ENCODE results near the gene PRKX. TPM values are rescaled to one million over a fixed set of nuclear protein-coding genes. Genes with fewer than 3 reads are reported as not detected.
"Not testable (repeated sequence)": the region's sequence is repeated elsewhere in the genome, so short reads cannot be mapped to it uniquely, and the experiment has no call there.

PRKX gene
- 19.4 TPM for polyA plus RNA-seq (ENCODE audit: insufficient read length)
- long read RNA-seq, donor 1, full-length matches to known transcripts, result 3 of 3 reads
- long read RNA-seq, donor 1, partial matches to known transcripts, result 0 of 3 reads
- long read RNA-seq, donor 1, other reads (novel, unspliced or antisense), result 0 of 3 reads
- long read RNA-seq, donor 2, full-length matches to known transcripts, result 1 of 1 reads
- long read RNA-seq, donor 2, partial matches to known transcripts, result 0 of 1 reads
- long read RNA-seq, donor 2, other reads (novel, unspliced or antisense), result 0 of 1 reads
- long read RNA-seq, donor 3, full-length matches to known transcripts, result 2 of 2 reads
- long read RNA-seq, donor 3, partial matches to known transcripts, result 0 of 2 reads
- long read RNA-seq, donor 3, other reads (novel, unspliced or antisense), result 0 of 2 reads
- long read RNA-seq, donor 4, result 0 reads
- long read RNA-seq, donor 5, full-length matches to known transcripts, result 4 of 4 reads
- long read RNA-seq, donor 5, partial matches to known transcripts, result 0 of 4 reads
- long read RNA-seq, donor 5, other reads (novel, unspliced or antisense), result 0 of 4 reads
- long read RNA-seq, donor 6, full-length matches to known transcripts, result 1 of 1 reads
- long read RNA-seq, donor 6, partial matches to known transcripts, result 0 of 1 reads
- long read RNA-seq, donor 6, other reads (novel, unspliced or antisense), result 0 of 1 reads
- long read RNA-seq, donor 7, full-length matches to known transcripts, result 2 of 2 reads
- long read RNA-seq, donor 7, partial matches to known transcripts, result 0 of 2 reads
- long read RNA-seq, donor 7, other reads (novel, unspliced or antisense), result 0 of 2 reads
- long read RNA-seq, donor 8, full-length matches to known transcripts, result 1 of 1 reads
- long read RNA-seq, donor 8, partial matches to known transcripts, result 0 of 1 reads
- long read RNA-seq, donor 8, other reads (novel, unspliced or antisense), result 0 of 1 reads

- no peak for DNase-seq
These were observed at the start of gene PRKX for GRCh38 chrX:3713225-3713936. TSS of gene PRKX (minus strand) at chrX:3713649. CDS start at chrX:3713253, 396 bp downstream.

- DNase-seq, result no peak
These were observed 49.7 kb upstream of the PRKX start for GRCh38 chrX:3763111-3763510.

GRCh38 chrX:3757510-3758025 lies 44.1 kb upstream of the PRKX start:
- DNase-seq, result no peak

- no peak for DNase-seq
These were observed 34.7 kb upstream of the PRKX start for GRCh38 chrX:3748052-3748559.

- DNase-seq, result no peak
These were observed 30.5 kb upstream of the PRKX start for GRCh38 chrX:3743801-3744439.

DNA sequence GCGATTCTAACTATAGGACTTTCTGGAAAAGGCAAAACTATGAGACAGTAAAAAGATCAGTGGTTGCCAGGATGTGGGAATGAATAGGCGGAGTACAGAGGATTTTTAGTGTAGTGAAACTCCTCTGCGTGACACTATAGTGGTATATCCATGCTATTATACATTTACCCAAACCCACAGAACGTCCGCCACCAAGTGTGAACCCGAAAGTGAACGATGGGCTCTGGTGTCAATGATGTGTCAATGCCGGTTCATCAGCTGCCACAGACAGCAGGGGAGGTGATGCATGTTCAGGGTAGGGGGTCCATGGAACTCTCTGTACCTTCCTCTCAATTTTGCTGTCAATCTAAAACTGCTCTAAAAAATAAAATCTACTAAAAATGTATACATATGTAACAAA lies 27.5 kb upstream of the PRKX start:
- not testable (repeated sequence) for DNase-seq

DNA sequence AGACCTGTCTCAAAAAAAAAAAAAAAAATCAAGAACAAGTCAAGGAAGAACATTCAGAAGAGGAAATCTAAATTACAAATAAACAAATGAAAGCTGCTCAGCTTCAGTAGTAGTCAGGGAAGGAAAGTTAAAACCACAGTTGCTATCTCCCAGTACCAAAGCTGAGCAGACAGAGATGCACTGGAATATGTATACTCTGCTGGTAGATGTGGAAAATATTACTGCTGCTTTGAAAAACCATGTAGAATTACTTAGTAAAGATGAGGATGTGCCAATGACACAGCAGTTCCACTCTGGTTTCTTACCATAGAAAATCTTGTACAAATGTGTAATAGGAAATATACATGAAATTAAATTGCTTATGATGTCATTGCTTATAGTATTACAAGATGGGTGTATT lies 25.1 kb upstream of the PRKX start:
- DNase-seq, result no peak

GRCh38 chrX:3736536-3736935 lies 23.1 kb upstream of the PRKX start:
- DNase-seq, result not testable (repeated sequence)

DNA sequence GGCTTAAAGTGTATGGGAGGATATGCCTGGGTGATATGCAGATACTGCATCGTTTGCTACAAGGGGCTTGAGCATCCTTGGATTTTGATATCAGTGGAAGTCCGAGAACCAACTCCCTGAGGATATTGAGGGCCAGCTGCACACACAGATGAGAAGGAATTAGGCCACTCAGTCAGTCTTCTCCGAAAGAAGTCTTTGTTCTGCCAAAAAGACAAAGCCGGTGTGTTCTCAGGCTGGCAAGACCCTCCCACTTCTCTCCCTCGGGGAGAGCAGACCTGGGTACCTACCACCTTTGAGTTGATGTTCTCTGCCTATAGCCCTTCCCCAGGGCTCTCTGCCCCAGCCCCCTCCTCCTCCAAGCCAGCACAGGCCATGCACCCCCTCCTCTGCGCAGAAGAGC lies 22.4 kb upstream of the PRKX start:
- not testable (repeated sequence) for DNase-seq

DNA sequence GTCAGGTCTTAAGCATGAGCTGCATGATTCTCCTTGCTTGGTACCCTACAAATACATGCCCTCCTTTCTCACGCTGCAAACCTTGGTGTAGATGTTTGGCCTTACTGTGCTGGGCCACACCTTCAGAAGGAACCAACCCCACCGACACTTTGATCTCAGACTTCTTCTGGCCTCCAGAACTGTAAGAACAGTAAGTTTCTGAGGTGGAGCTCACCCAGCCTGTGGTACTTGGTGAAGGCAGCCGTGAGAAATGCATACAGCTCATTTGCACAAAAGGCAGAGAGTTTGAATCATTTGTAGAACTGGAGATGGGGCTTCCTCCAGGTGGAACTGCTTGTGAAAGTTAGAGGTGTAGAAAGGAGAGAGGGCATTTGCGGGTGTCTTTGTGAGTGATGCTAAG lies 21.0 kb upstream of the PRKX start:
- not testable (repeated sequence) for DNase-seq

GRCh38 chrX:3733043-3733430 lies 19.6 kb upstream of the PRKX start:
- DNase-seq, result no peak

DNA sequence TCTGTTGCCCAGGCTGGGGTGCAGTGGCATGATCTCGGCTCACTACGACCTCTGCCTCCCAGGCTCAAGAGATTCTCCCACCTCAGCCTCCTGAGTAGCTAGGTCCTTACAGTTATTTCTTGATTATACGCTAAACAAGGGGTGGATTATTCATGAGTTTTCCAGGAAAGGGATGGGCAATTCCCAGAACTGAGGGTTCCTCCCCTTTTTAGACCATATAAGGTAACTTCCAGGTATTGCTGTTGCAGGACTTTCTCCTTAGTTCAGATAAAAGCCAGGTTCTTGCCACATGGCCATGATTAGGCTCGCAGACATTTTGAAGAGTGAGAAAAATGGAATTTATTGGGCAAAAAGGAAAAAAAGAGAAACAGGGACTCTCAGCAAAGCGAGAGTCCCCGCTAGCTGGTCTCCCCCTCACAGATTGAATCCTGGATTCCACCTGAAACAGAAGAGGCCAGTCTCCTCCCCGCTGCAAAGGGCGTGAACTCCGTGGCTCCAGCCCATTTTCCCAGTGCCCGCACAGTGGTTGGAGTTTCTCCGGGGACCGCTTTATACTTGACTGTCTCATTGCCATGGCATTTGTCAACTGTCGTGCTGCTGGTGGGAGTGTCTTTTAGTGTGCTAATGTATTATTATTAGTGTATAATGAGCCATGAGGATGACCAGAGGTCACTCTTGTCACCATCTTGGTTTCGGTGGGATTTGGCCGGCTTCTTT lies 19.0 kb upstream of the PRKX start:
- DNase-seq, result not testable (repeated sequence)

GRCh38 chrX:3728454-3728853 lies 15.0 kb upstream of the PRKX start:
- no peak for DNase-seq

DNA sequence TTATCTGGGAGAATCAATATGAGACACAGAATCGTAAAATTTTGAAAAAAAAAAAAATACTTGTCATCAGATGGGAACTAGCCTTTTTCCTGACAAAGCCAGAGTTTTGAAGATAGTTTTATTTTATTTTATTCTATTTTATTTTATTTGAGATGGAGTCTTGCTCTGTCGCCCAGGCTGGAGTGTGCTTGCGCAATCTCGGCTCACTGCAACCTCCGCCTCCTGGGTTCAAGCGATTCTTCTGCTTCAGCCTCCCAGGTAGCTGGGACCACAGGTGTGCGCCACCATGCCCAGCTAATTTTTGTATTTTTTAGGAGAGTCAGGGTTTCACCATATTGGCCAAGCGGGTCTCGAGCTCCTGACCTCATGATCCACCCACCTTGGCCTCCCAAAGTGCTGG lies 10.0 kb upstream of the PRKX start:
- not testable (repeated sequence) for DNase-seq

GRCh38 chrX:3717742-3718420 lies 4.4 kb upstream of the PRKX start:
- DNase-seq, result no peak

DNA sequence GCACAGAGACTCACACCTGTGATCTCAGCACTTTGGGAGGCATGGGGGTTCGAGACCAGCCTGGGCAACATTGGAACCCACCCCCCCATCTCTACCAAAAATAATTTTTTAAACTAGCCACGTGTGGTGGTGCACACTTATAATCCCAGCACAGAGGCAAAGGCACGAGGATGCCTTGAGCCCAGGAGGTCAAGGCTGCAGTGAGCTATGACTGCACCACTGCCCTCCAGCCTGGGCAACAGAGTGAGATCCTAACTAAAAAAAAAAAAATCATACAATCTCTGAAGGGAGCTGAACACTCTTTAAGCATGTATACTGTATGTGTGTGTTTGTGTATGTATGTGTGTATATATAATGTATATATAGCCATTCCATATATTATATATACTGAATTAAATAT lies 2.5 kb upstream of the PRKX start:
- DNase-seq, result no peak

- DNase-seq, result not testable (repeated sequence)
These were observed 1.4 kb upstream of the PRKX start for GRCh38 chrX:3714706-3715479.

- DNase-seq, result no peak
These were observed 537 bp upstream of the PRKX start for GRCh38 chrX:3713937-3714434.

- no peak for DNase-seq
These were observed 602 bp downstream of the PRKX start for GRCh38 chrX:3712870-3713224.
